Loucy (cell line): ENCODE data around the gene TRIML2.

Experiments
- H2AFZ ChIP-seq: fragments of 200-600 bp; sonication (generic); 2 replicates; pipeline ENCODE4 v1.6.0; 2016; ENCODE audit warnings: antibody characterized with exemption, mild to moderate bottlenecking, low read length, moderate library complexity
- H3F3A ChIP-seq: fragments of 200-600 bp; 2 replicates; pipeline ENCODE4 v1.6.0; 2016; ENCODE audit warnings: antibody characterized with exemption, low read depth, mild to moderate bottlenecking
- H3K27me3 ChIP-seq: fragments of 200-600 bp; sonication (generic); 2 replicates; pipeline ENCODE4 v1.6.1; 2014; ENCODE audit warnings: low read length, mild to moderate bottlenecking; ENCODE audit not compliant: insufficient read depth, poor library complexity, severe bottlenecking
- H3K36me3 ChIP-seq: fragments of 200-600 bp; sonication (generic); 2 replicates; pipeline ENCODE4 v1.6.1; 2016; ENCODE audit warnings: low read length; ENCODE audit not compliant: insufficient read depth
- H3K4me1 ChIP-seq: fragments of 200-600 bp; sonication (generic); 2 replicates; pipeline ENCODE4 v1.5.1; 2014; ENCODE audit warnings: low read length, mild to moderate bottlenecking; ENCODE audit not compliant: insufficient read depth, poor library complexity, severe bottlenecking
- H3K4me2 ChIP-seq: fragments of 200-600 bp; sonication (generic); 2 replicates; pipeline ENCODE4 v1.6.0; 2014; ENCODE audit warnings: antibody characterized with exemption, low read length, low read depth, mild to moderate bottlenecking; ENCODE audit not compliant: poor library complexity, severe bottlenecking
- H3K4me3 ChIP-seq: fragments of 200-600 bp; sonication (generic); 2 replicates; pipeline ENCODE4 v1.5.1; 2014; ENCODE audit warnings: low read length, mild to moderate bottlenecking, mixed read lengths; ENCODE audit not compliant: poor library complexity, severe bottlenecking
- H3K79me2 ChIP-seq: fragments of 200-600 bp; sonication (generic); 2 replicates; pipeline ENCODE4 v1.6.1; 2014; ENCODE audit warnings: low read length; ENCODE audit not compliant: insufficient read depth
- H3K9ac ChIP-seq: fragments of 200-600 bp; sonication (generic); 2 replicates; pipeline ENCODE4 v1.6.0; 2014; ENCODE audit warnings: mild to moderate bottlenecking, low read depth, low read length, moderate library complexity; ENCODE audit not compliant: poor library complexity, severe bottlenecking
- H3K9me2 ChIP-seq: fragments of 200-600 bp; sonication (generic); replicated peaks from 2 replicates; pipeline ENCODE4 v1.6.1; 2016; ENCODE audit warnings: low read depth, low read length, mixed read lengths
- H3K9me3 ChIP-seq: fragments of 200-600 bp; sonication (generic); 2 replicates; pipeline ENCODE4 v1.6.1; 2014; ENCODE audit warnings: mild to moderate bottlenecking, antibody characterized with exemption, low read length, low read depth; ENCODE audit not compliant: insufficient read depth
- H4K20me1 ChIP-seq: fragments of 200-600 bp; sonication (generic); 2 replicates; pipeline ENCODE4 v1.6.0; 2014; ENCODE audit warnings: antibody characterized with exemption, low read length, mild to moderate bottlenecking; ENCODE audit not compliant: insufficient read depth, poor library complexity, severe bottlenecking
- EZH2phosphoT487 ChIP-seq: fragments of 200-600 bp; IDR thresholded peaks from 2 replicates; pipeline ENCODE4 v1.6.1; 2018; ENCODE audit warnings: antibody characterized with exemption, mild to moderate bottlenecking, moderate library complexity, borderline replicate concordance
- TF ChIP-seq, protein P1 (sequence below): fragments of 200-600 bp; sonication (generic); conservative IDR thresholded peaks from 2 replicates; pipeline ENCODE4 v1.5.1; 2014; ENCODE audit warnings: mild to moderate bottlenecking, antibody characterized with exemption, low read length

TRIML2 gene

DNA sequence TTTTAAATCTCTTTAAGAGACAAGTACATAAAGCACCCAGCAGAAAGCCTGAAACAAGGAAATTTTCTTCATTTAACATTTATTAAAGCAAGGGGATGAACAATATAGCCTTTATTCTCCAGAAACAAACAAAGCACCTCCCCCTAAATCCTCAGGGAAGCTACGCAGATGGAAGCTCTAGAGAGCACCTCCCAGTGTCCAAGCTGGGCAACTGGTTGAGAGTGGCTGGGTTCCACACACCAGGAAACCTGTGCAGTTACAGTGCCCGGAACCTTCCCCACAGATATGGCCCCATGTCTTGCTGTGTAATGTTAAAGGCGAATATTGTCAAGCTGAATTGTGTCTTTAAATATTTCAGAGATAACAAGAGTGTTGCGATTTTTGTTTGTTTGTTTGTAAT is 21.0 kb upstream of the TRIML2 start:
- TF ChIP-seq, protein P1, sequence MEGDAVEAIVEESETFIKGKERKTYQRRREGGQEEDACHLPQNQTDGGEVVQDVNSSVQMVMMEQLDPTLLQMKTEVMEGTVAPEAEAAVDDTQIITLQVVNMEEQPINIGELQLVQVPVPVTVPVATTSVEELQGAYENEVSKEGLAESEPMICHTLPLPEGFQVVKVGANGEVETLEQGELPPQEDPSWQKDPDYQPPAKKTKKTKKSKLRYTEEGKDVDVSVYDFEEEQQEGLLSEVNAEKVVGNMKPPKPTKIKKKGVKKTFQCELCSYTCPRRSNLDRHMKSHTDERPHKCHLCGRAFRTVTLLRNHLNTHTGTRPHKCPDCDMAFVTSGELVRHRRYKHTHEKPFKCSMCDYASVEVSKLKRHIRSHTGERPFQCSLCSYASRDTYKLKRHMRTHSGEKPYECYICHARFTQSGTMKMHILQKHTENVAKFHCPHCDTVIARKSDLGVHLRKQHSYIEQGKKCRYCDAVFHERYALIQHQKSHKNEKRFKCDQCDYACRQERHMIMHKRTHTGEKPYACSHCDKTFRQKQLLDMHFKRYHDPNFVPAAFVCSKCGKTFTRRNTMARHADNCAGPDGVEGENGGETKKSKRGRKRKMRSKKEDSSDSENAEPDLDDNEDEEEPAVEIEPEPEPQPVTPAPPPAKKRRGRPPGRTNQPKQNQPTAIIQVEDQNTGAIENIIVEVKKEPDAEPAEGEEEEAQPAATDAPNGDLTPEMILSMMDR = no peak
- no peak for TF ChIP-seq EZH2phosphoT487
- H3K9me3 ChIP-seq = peaks cover 7% of the 10 kb centered on the region; the same call in 1 of the 2 replicates

DNA sequence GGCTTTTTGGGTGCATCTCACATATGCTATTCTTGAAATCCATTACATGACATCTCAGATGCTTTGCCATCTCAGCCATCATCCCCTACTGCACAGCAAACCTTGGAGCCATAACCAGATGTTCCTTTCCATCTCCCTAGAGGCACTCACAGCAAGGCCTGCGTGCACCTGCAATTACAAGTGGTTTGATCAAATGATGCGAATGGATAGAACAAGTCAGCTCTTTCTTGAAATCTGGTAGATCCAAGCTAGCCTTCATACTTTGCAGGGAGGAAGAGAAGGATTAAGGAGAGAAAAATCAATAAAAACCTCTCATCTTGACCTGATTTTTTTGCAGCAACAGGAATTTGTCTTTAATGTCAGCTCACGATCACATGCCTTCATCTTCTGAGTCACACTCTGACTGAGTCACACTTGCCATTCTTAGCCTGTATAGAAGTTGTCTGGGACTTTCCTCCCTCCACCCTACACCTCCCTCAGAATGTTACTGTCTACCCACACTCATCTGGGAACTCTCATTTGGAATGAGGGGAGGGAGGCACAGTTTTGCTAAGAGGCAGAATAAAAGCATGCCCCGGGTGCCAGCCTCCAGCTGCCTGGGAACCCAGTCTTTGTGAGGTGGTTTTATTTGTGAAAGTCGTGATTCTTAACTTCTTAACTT is 17.9 kb upstream of the TRIML2 start:
- H3K27me3 ChIP-seq = no peaks in the 10 kb centered on the region
- peaks cover 7% of the 10 kb centered on the region; the same call in 1 of the 2 replicates for H3K9me3 ChIP-seq
- H3K9ac ChIP-seq = no peak overlapping the region
- no peaks in the 10 kb centered on the region for H3K4me1 ChIP-seq
- no peak overlapping the region for H3K4me2 ChIP-seq
- H3F3A ChIP-seq = no peaks in the 10 kb centered on the region
- H3K79me2 ChIP-seq = no peaks in the 10 kb centered on the region
- no peaks in the 10 kb centered on the region for H4K20me1 ChIP-seq
- H3K4me3 ChIP-seq = no peak overlapping the region
- TF ChIP-seq, protein P1 = no peak
- no peak for TF ChIP-seq EZH2phosphoT487
- no peaks in the 10 kb centered on the region for H3K9me2 ChIP-seq
- no peak overlapping the region for H2AFZ ChIP-seq
- H3K36me3 ChIP-seq = no peaks in the 10 kb centered on the region

More for the DNA sequence above, 21.0 kb upstream of the TRIML2 start:
- Histone ChIP-seq H3K4me2 (no peak overlapping the region), H3K9ac (no peak overlapping the region), H3K4me3 (no peak overlapping the region), H4K20me1 (no peaks in the 10 kb centered on the region), H3K79me2 (no peaks in the 10 kb centered on the region), H3K4me1 (no peaks in the 10 kb centered on the region), H3F3A (no peaks in the 10 kb centered on the region), H2AFZ (no peak overlapping the region), H3K27me3 (no peaks in the 10 kb centered on the region), H3K36me3 (no peaks in the 10 kb centered on the region), H3K9me2 (no peaks in the 10 kb centered on the region)

DNA sequence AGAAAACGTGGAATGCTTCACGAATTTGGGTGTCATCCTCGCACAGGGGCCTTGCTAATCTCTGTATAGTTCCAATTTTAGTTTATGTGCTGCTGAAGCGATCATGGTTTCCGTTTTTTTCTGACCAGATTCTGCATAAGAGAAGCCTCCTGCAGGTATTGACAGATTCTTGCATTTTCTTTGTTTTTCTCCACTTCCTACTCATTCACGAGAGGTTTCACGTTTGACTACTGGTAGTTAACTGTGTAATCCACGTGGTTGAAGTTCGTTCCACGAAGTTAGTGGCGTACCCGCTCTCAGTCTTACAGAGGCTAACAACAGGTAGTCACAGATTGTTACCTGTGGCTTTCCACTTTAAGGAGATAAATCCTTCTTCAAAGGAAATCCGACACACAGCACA is 12.1 kb upstream of the TRIML2 start:
- no peak overlapping the region for H2AFZ ChIP-seq
- no peaks in the 10 kb centered on the region for H3F3A ChIP-seq
- peaks cover 16% of the 10 kb centered on the region; the same call in 1 of the 2 replicates for H3K9me3 ChIP-seq
- no peak overlapping the region for H3K4me3 ChIP-seq
- no peaks in the 10 kb centered on the region for H3K27me3 ChIP-seq
- H3K4me2 ChIP-seq = no peak overlapping the region
- H3K79me2 ChIP-seq = no peaks in the 10 kb centered on the region
- no peaks in the 10 kb centered on the region for H3K9me2 ChIP-seq
- H3K9ac ChIP-seq = no peak overlapping the region
- no peaks in the 10 kb centered on the region for H4K20me1 ChIP-seq
- H3K4me1 ChIP-seq = no peaks in the 10 kb centered on the region
- H3K36me3 ChIP-seq = no peaks in the 10 kb centered on the region
- TF ChIP-seq, protein P1 = no peak
- TF ChIP-seq EZH2phosphoT487 = no peak
